Measurements from ENCODE around the gene ATOH1. TPM values are rescaled to one million over a fixed set of nuclear protein-coding genes. Genes with fewer than 3 reads are reported as not detected.

The ATOH1 gene
- total and polyA plus RNA-seq, 10 of the 15 experiments (the other 5 are each of a cell fraction or from before 2014, with no cell fraction given) = not detected

DNA sequence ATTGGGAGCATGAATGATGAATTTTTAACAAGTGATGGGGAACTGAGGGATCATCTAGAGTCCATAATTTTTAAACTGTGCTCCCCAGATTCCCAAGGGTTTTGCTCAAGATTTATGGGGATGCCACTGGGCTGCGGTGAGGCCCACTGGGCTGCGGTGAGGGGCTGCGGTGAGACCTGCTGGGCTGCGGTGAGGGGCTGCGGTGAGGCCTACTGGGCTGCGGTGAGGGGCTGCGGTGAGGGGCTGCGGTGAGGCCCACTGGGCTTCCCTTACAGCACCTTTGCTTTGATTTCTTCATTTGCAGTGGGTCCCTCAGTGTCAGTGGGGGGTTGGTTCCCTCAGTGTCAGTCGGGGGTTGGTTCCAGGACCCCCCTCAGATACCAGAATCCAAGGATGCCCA, 47.4 kb upstream of the ATOH1 start:
- CTCF ChIA-PET = no interaction called here
- Histone ChIP-seq H3K4me2 (ENCODE audit: control insufficient read depth, insufficient read depth) (no peak overlapping the region), H3K27me3 (replicated peaks in 1 of 2; ENCODE audit: control insufficient read depth in 2 of 2, insufficient read depth in 2 of 2, low read length in 1 of 2) (no peaks in the 10 kb centered on the region), H2AFZ (ENCODE audit: control insufficient read depth, low read depth, low read length) (no peak overlapping the region), H3K27ac (ENCODE audit: control insufficient read depth, insufficient read depth) (no peak overlapping the region), H4K20me1 (ENCODE audit: control insufficient read depth, insufficient read depth) (no peaks in the 10 kb centered on the region), H3K4me1 (ENCODE audit: control insufficient read depth, insufficient read depth, low read length) (no peaks in the 10 kb centered on the region), H3K36me3 (ENCODE audit: control insufficient read depth in 2 of 2, insufficient read depth in 2 of 2, low read length in 1 of 2) (no peaks in the 10 kb centered on the region), H3K4me3 (no peak overlapping the region), H3K79me2 (ENCODE audit: control insufficient read depth, insufficient read depth, low read length) (no peaks in the 10 kb centered on the region), H3K9me3 (replicated peaks; ENCODE audit: control insufficient read depth, insufficient read depth, low read length) (no peaks in the 10 kb centered on the region), H3K9ac (ENCODE audit: control insufficient read depth, insufficient read depth, low read length) (no peak overlapping the region)
- intact Hi-C loops (cut with micrococcal nuclease; ENCODE audit: unreplicated experiment) = no loop called here
- TF ChIP-seq GATAD2B (conservative IDR thresholded peaks at IDR 0.05; ENCODE audit: low read depth) (no peak), RAD21 (IDR thresholded peaks at IDR 0.05; ENCODE audit: insufficient read depth, low read depth, low read length) (no peak), RUNX3 (IDR thresholded peaks at IDR 0.05; ENCODE audit: low read length) (no peak), TCF7 (IDR thresholded peaks at IDR 0.05; ENCODE audit: borderline replicate concordance) (no peak), TCF12 (IDR thresholded peaks at IDR 0.05; ENCODE audit: low read depth, low read length) (no peak)
- RAD21 ChIA-PET (ENCODE audit: unreplicated experiment) = no interaction called here
- ATAC-seq (no peak), DNase-seq (ENCODE audit: low read depth, low spot score) (no peak), FAIRE-seq (no peak)
- in situ Hi-C loops (cut with MboI) = loop anchor here (25.0 kb wide), 1 partner anchor 356 kb away; no protein-coding TSS in a partner anchor
- POLR2A ChIA-PET = no interaction called here
- WGBS (ENCODE audit: insufficient coverage, insufficient replicate concordance, low lambda C conversion rate, missing lambda C conversion rate) = 40% methylated on average over 9 of the region's 9 CpGs
- BruUV-seq (replicated peaks) = no TSS peak
- SMC1A ChIA-PET (ENCODE audit: uncharacterized antibody, unreplicated experiment) = no interaction called here

- H3K36me3 ChIP-seq (ENCODE audit: control insufficient read depth in 2 of 2, insufficient read depth in 2 of 2, low read length in 1 of 2) = no peaks in the 10 kb centered on the region
Measured at GRCh38 chr4:93786149-93786548, 42.4 kb upstream of the ATOH1 start.

More at GRCh38 chr4:93786149-93786548, 42.4 kb upstream of the ATOH1 start:
- ATAC-seq = no peak
- FAIRE-seq = no peak
- Histone ChIP-seq H3K4me3 (no peak overlapping the region), H3K4me2 (ENCODE audit: control insufficient read depth, insufficient read depth) (no peak overlapping the region), H4K20me1 (ENCODE audit: control insufficient read depth, insufficient read depth) (no peaks in the 10 kb centered on the region), H3K27me3 (replicated peaks in 1 of 2; ENCODE audit: control insufficient read depth in 2 of 2, insufficient read depth in 2 of 2, low read length in 1 of 2) (no peaks in the 10 kb centered on the region), H3K9me3 (replicated peaks; ENCODE audit: control insufficient read depth, insufficient read depth, low read length) (no peaks in the 10 kb centered on the region), H2AFZ (ENCODE audit: control insufficient read depth, low read depth, low read length) (no peak overlapping the region), H3K79me2 (ENCODE audit: control insufficient read depth, insufficient read depth, low read length) (no peaks in the 10 kb centered on the region), H3K4me1 (ENCODE audit: control insufficient read depth, insufficient read depth, low read length) (no peaks in the 10 kb centered on the region), H3K9ac (ENCODE audit: control insufficient read depth, insufficient read depth, low read length) (no peak overlapping the region), H3K27ac (ENCODE audit: control insufficient read depth, insufficient read depth) (no peak overlapping the region)
- TF ChIP-seq GABPA (IDR thresholded peaks at IDR 0.05; ENCODE audit: low read depth) (no peak), BHLHE40 (IDR thresholded peaks at IDR 0.05; ENCODE audit: borderline replicate concordance in 1 of 2, low read depth in 2 of 2, low read length in 1 of 2) (no peak), HDAC6 (IDR thresholded peaks at IDR 0.05; ENCODE audit: unreplicated experiment) (no peak), SRF (IDR thresholded peaks at IDR 0.05; ENCODE audit: low read depth in 2 of 2, low read length in 2 of 2) (no peak), CHD4 (IDR thresholded peaks at IDR 0.05) (no peak), PAX8 (IDR thresholded peaks at IDR 0.05) (no peak), STAT1 (conservative IDR thresholded peaks at IDR 0.05) (no peak), RCOR1 (conservative IDR thresholded peaks at IDR 0.05; ENCODE audit: low read depth, low read length) (no peak), EZH2 (IDR thresholded peaks at IDR 0.05; ENCODE audit: borderline replicate concordance, control insufficient read depth, low read depth, low read length) (no peak), HDGF (IDR thresholded peaks at IDR 0.05) (no peak)
- TF ChIP-seq, protein P1, sequence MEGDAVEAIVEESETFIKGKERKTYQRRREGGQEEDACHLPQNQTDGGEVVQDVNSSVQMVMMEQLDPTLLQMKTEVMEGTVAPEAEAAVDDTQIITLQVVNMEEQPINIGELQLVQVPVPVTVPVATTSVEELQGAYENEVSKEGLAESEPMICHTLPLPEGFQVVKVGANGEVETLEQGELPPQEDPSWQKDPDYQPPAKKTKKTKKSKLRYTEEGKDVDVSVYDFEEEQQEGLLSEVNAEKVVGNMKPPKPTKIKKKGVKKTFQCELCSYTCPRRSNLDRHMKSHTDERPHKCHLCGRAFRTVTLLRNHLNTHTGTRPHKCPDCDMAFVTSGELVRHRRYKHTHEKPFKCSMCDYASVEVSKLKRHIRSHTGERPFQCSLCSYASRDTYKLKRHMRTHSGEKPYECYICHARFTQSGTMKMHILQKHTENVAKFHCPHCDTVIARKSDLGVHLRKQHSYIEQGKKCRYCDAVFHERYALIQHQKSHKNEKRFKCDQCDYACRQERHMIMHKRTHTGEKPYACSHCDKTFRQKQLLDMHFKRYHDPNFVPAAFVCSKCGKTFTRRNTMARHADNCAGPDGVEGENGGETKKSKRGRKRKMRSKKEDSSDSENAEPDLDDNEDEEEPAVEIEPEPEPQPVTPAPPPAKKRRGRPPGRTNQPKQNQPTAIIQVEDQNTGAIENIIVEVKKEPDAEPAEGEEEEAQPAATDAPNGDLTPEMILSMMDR (IDR thresholded peaks at IDR 0.05 in 2 of 3, conservative IDR thresholded peaks at IDR 0.05 in 1 of 3; ENCODE audit: control insufficient read depth in 2 of 3, extremely low read depth in 1 of 3, insufficient read depth in 1 of 3, low read depth in 3 of 3, low read length in 3 of 3) = no peak
- ChIA-PET CTCF (interaction anchor here (0.7 to 1.1 kb wide), 3 partner anchors 9 to 28 kb away, joined by 3 to 5 read pairs (median 3); no protein-coding TSS in a partner anchor), RAD21 (ENCODE audit: unreplicated experiment) (interaction anchor here (1.3 kb wide), 1 partner anchor 76 kb away, joined by 3 read pairs; no protein-coding TSS in a partner anchor), POLR2A (no interaction called here), SMC1A (ENCODE audit: uncharacterized antibody, unreplicated experiment) (interaction anchor here (0.6 to 1.3 kb wide), 5 partner anchors 10 to 366 kb away, joined by 3 read pairs; no protein-coding TSS in a partner anchor)
- BruUV-seq (replicated peaks) = no TSS peak
- no peak for DNase-seq (ENCODE audit: low read depth, low spot score)
- intact Hi-C loops (cut with micrococcal nuclease; ENCODE audit: unreplicated experiment) (no loop called here), in situ Hi-C loops (cut with MboI) (loop anchor here (5.0 to 25.0 kb wide), 2 partner anchors 351 to 606 kb away; no protein-coding TSS in a partner anchor)
- WGBS (ENCODE audit: insufficient coverage, insufficient replicate concordance, low lambda C conversion rate, missing lambda C conversion rate) = 19% methylated on average over 2 of the region's 2 CpGs

Data from GM12878 (cell line).